DOHH2 (cell line): ENCODE measurements around the gene PSAP.

Experiments
- CTCF ChIP-seq: fragments of 200-600 bp; sonication (generic); IDR thresholded peaks from one replicate; pipeline ENCODE4 v1.5.1; 2014; ENCODE audit warnings: antibody characterized with exemption, mild to moderate bottlenecking, low read depth, low read length; ENCODE audit not compliant: poor library complexity, severe bottlenecking
- EZH2phosphoT487 ChIP-seq: fragments of 200-600 bp; sonication (generic); IDR thresholded peaks from 2 replicates; pipeline ENCODE4 v1.6.1; 2017; ENCODE audit warnings: borderline replicate concordance, mild to moderate bottlenecking, antibody characterized with exemption, low read length, moderate library complexity, mixed read lengths

DNA sequence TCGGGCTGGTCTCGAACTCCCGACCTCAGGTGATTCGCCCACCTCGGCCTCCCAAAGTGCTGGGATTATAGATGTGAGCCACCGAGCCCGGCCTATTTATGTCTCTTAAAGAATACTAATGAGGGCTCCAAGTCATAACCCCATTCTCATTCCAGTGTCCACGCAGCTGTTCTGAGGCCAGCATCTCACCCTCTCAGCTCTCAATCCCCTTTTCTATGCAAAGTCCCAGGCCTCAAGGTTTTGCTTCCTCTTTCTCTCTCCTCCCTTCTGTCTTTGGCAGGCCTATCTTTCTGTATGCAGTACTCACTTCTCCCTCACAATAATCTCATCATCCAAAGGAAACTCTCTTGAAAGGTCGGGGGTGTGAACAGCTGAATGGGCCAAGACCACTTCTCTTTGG lies 49.7 kb downstream of the PSAP start:
- TF ChIP-seq CTCF (no peak), EZH2phosphoT487 (no peak)
